Activated CD4-positive, alpha-beta T cell treated with anti-CD3 and anti-CD28 coated beads, Interleukin-2, amount 50 U/mL, for 24 hours (primary cell): Measurements from ENCODE around the gene HHATL.

ENCODE experiments used
- DNase-seq, 2 donors: peaks; one replicate each; pipeline ENCODE4 v3.0.0-alpha.2; 2020; ENCODE audit warnings: low read depth in 1 of 2, low spot score in 1 of 2

The HHATL gene

GRCh38 chr3:42713747-42714146, 11.1 kb upstream of the HHATL start:
- DNase-seq = no peak

- DNase-seq = no peak
These were observed 10.2 kb upstream of the HHATL start for GRCh38 chr3:42712688-42713372.

GRCh38 chr3:42712344-42712648, 9.7 kb upstream of the HHATL start:
- DNase-seq = no peak

- DNase-seq = no peak
These were observed 9.1 kb upstream of the HHATL start for GRCh38 chr3:42711491-42712343.

GRCh38 chr3:42710323-42711021, 7.9 kb upstream of the HHATL start:
- no peak for DNase-seq

GRCh38 chr3:42709621-42710020, 7.0 kb upstream of the HHATL start:
- DNase-seq = no peak

- no peak for DNase-seq
These were observed 6.1 kb upstream of the HHATL start for GRCh38 chr3:42708611-42709151.

GRCh38 chr3:42707620-42708355, 5.2 kb upstream of the HHATL start:
- DNase-seq = no peak

GRCh38 chr3:42706721-42707619, 4.4 kb upstream of the HHATL start:
- DNase-seq = no peak

GRCh38 chr3:42705962-42706585, 3.5 kb upstream of the HHATL start:
- no peak for DNase-seq

- DNase-seq = no peak
These were observed 2.6 kb upstream of the HHATL start for GRCh38 chr3:42705058-42705767.

GRCh38 chr3:42704136-42704841, 1.7 kb upstream of the HHATL start:
- DNase-seq = no peak

GRCh38 chr3:42703695-42704025, 1.1 kb upstream of the HHATL start:
- DNase-seq = no peak

GRCh38 chr3:42702982-42703694, 540 bp upstream of the HHATL start:
- no peak for DNase-seq

GRCh38 chr3:42701371-42702065, 1.1 kb downstream of the HHATL start:
- peak; percentile 21 for DNase-seq

- DNase-seq = no peak
These were observed 2.0 kb downstream of the HHATL start for GRCh38 chr3:42700366-42701288.
